ENCODE results near the gene SDK1. TPM values are rescaled to one million over a fixed set of nuclear protein-coding genes. Genes with fewer than 3 reads are reported as not detected.

The SDK1 gene
- total RNA-seq, 4 donors from 2014 or later, result under 0.01 to 16.2 (median 7.2) TPM

GRCh38 chr7:4147926-4148620, 847.0 kb downstream of the SDK1 start:
- Histone ChIP-seq H3K4me3 (no peak overlapping the region), H3K36me3 (no peaks in the 10 kb centered on the region), H3K9me3 (no peaks in the 10 kb centered on the region), H3K27me3 (no peaks in the 10 kb centered on the region), H3K4me1 (no peaks in the 10 kb centered on the region), H3K27ac (no peak overlapping the region)
- intact Hi-C loops (cut with DNase I; ENCODE audit: low total_unique reads), result no loop called here
- no peak for DNase-seq
- TF ChIP-seq CTCF (IDR thresholded peaks at IDR 0.05) (no peak), POLR2A (IDR thresholded peaks at IDR 0.05) (no peak)

GRCh38 chr7:4149236-4149635, 848.2 kb downstream of the SDK1 start:
- TF ChIP-seq POLR2A (IDR thresholded peaks at IDR 0.05) (no peak), CTCF (IDR thresholded peaks at IDR 0.05) (no peak)
- Histone ChIP-seq H3K36me3 (no peaks in the 10 kb centered on the region), H3K9me3 (no peaks in the 10 kb centered on the region), H3K27me3 (no peaks in the 10 kb centered on the region), H3K4me3 (no peak overlapping the region), H3K27ac (no peak overlapping the region), H3K4me1 (no peaks in the 10 kb centered on the region)
- intact Hi-C loops (cut with DNase I; ENCODE audit: low total_unique reads), result no loop called here
- no peak for DNase-seq

GRCh38 chr7:4149645-4150044, 848.6 kb downstream of the SDK1 start:
- Histone ChIP-seq H3K4me3 (no peak overlapping the region), H3K36me3 (no peaks in the 10 kb centered on the region), H3K4me1 (no peaks in the 10 kb centered on the region), H3K27ac (no peak overlapping the region), H3K27me3 (no peaks in the 10 kb centered on the region), H3K9me3 (no peaks in the 10 kb centered on the region)
- TF ChIP-seq CTCF (IDR thresholded peaks at IDR 0.05), result no peak
- TF ChIP-seq POLR2A (IDR thresholded peaks at IDR 0.05), result no peak
- DNase-seq, result no peak
- intact Hi-C loops (cut with DNase I; ENCODE audit: low total_unique reads), result no loop called here

GRCh38 chr7:4150731-4151130, 849.7 kb downstream of the SDK1 start:
- no peaks in the 10 kb centered on the region for H3K4me1 ChIP-seq
- H3K4me3 ChIP-seq, result no peak overlapping the region
- no peak for DNase-seq
- no peaks in the 10 kb centered on the region for H3K36me3 ChIP-seq
- H3K9me3 ChIP-seq, result no peaks in the 10 kb centered on the region
- TF ChIP-seq POLR2A (IDR thresholded peaks at IDR 0.05) (no peak), CTCF (IDR thresholded peaks at IDR 0.05) (no peak)
- intact Hi-C loops (cut with DNase I; ENCODE audit: low total_unique reads), result no loop called here
- H3K27me3 ChIP-seq, result no peaks in the 10 kb centered on the region
- no peak overlapping the region for H3K27ac ChIP-seq

- no peaks in the 10 kb centered on the region for H3K4me1 ChIP-seq
- no peaks in the 10 kb centered on the region for H3K9me3 ChIP-seq
- TF ChIP-seq POLR2A (IDR thresholded peaks at IDR 0.05), result no peak
- no peaks in the 10 kb centered on the region for H3K36me3 ChIP-seq
- no peaks in the 10 kb centered on the region for H3K27me3 ChIP-seq
- H3K27ac ChIP-seq, result no peak overlapping the region
- H3K4me3 ChIP-seq, result no peak overlapping the region
- DNase-seq, result no peak
- intact Hi-C loops (cut with DNase I; ENCODE audit: low total_unique reads), result no loop called here
Observed at GRCh38 chr7:4151524-4151923, 850.5 kb downstream of the SDK1 start.

Data from uterus (tissue), 4 donors.